Liver (tissue), 9 donors: ENCODE results near the gene SOX10. TPM values are rescaled to one million over a fixed set of nuclear protein-coding genes. Genes with fewer than 3 reads are reported as not detected.

Experiments used
- DNase-seq: peaks from one replicate; pipeline ENCODE4 v3.0.0-alpha.2; 2017; ENCODE audit warnings: low spot score
- H3K27ac ChIP-seq, 2 donors: one replicate each; pipeline ENCODE4 v1.7.0; 2013; ENCODE audit warnings: inconsistent platforms in 2 of 2, low read length in 2 of 2, control low read depth in 1 of 2, low read depth in 1 of 2, mild to moderate bottlenecking in 1 of 2
- H3K27me3 ChIP-seq, 4 donors: one replicate each; pipeline versions ENCODE4 v1.6.1 to v1.7.0; 2013; ENCODE audit warnings: low read length in 3 of 4, inconsistent platforms in 1 of 4, mild to moderate bottlenecking in 1 of 4, moderate library complexity in 1 of 4; ENCODE audit not compliant: control insufficient read depth in 4 of 4, insufficient read depth in 4 of 4
- H3K36me3 ChIP-seq, 4 donors: one replicate each; pipeline versions ENCODE4 v1.6.1 to v1.7.0; 2013; ENCODE audit warnings: low read length in 3 of 4, mild to moderate bottlenecking in 3 of 4, low read depth in 1 of 4, moderate library complexity in 1 of 4; ENCODE audit not compliant: control insufficient read depth in 4 of 4, insufficient read depth in 3 of 4
- H3K4me1 ChIP-seq, 4 donors: one replicate each; pipeline versions ENCODE4 v1.6.1 to v1.7.0; 2013; ENCODE audit warnings: low read length in 3 of 4, mild to moderate bottlenecking in 3 of 4, moderate library complexity in 1 of 4; ENCODE audit not compliant: control insufficient read depth in 4 of 4, insufficient read depth in 4 of 4
- H3K4me3 ChIP-seq, 3 donors: one replicate each; pipeline versions ENCODE4 v1.6.1 to v1.7.0; 2013; ENCODE audit warnings: low read length in 3 of 3, control low read depth in 1 of 3, low read depth in 1 of 3, mild to moderate bottlenecking in 1 of 3
- H3K9ac ChIP-seq, 2 donors: one replicate each; pipeline ENCODE4 v1.7.0; 2013; ENCODE audit warnings: low read length in 2 of 2, mild to moderate bottlenecking in 2 of 2, moderate library complexity in 2 of 2, control low read depth in 1 of 2, low read depth in 1 of 2
- H3K9me3 ChIP-seq, 4 donors: one replicate each; pipeline versions ENCODE4 v1.6.1 to v1.7.0; 2013; ENCODE audit warnings: low read length in 3 of 4; ENCODE audit not compliant: control insufficient read depth in 4 of 4
- EGR1 ChIP-seq, 2 donors: IDR thresholded peaks; 2 replicates each; pipeline ENCODE4 v1.6.1; 2016 to 2018; ENCODE audit warnings: antibody characterized with exemption in 2 of 2, low read depth in 2 of 2
- FOXA1 ChIP-seq: IDR thresholded peaks from 2 replicates; pipeline ENCODE4 v1.6.1; 2016; ENCODE audit warnings: antibody characterized with exemption
- FOXA2 ChIP-seq: IDR thresholded peaks from 2 replicates; pipeline ENCODE4 v1.6.1; 2016; ENCODE audit warnings: antibody characterized with exemption
- GABPA ChIP-seq, 2 donors: IDR thresholded peaks in 1 of 2; conservative IDR thresholded peaks in 1 of 2; 2 replicates each; pipeline ENCODE4 v1.6.1; 2016; ENCODE audit warnings: antibody characterized with exemption in 2 of 2, mild to moderate bottlenecking in 1 of 2, moderate library complexity in 1 of 2
- HNF4A ChIP-seq, 2 donors: conservative IDR thresholded peaks; 2 replicates each; pipeline ENCODE4 v1.6.1; 2016; ENCODE audit warnings: antibody characterized with exemption in 2 of 2, mild to moderate bottlenecking in 2 of 2
- HNF4G ChIP-seq: IDR thresholded peaks from 2 replicates; pipeline ENCODE4 v1.6.1; 2016; ENCODE audit warnings: antibody characterized with exemption
- JUND ChIP-seq, 2 donors: IDR thresholded peaks; 2 replicates each; pipeline ENCODE4 v1.6.1; 2016; ENCODE audit warnings: antibody characterized with exemption in 2 of 2
- RAD21 ChIP-seq, 2 donors: IDR thresholded peaks; 2 replicates each; pipeline ENCODE4 v1.6.1; 2016; ENCODE audit warnings: antibody characterized with exemption in 2 of 2, mild to moderate bottlenecking in 2 of 2
- RXRA ChIP-seq, 2 donors: IDR thresholded peaks; 2 replicates each; pipeline ENCODE4 v1.6.1; 2017 to 2018; ENCODE audit warnings: antibody characterized with exemption in 2 of 2, mild to moderate bottlenecking in 1 of 2
- SP1 ChIP-seq: IDR thresholded peaks from 2 replicates; pipeline ENCODE4 v1.6.1; 2018; ENCODE audit warnings: antibody characterized with exemption, mild to moderate bottlenecking
- TAF1 ChIP-seq: conservative IDR thresholded peaks from 2 replicates; pipeline ENCODE4 v1.6.1; 2016; ENCODE audit warnings: antibody characterized with exemption, mild to moderate bottlenecking
- YY1 ChIP-seq: IDR thresholded peaks from 2 replicates; pipeline ENCODE4 v1.6.1; 2016; ENCODE audit warnings: antibody characterized with exemption, mild to moderate bottlenecking
- WGBS: extraction: QIAGEN DNeasy Blood & Tissue Kit; methylation state at CpG from one replicate; pipeline ENCODE4 v1.1.7; 2013; 5-methylcytosine and 5-hydroxymethylcytosine counted together
- polyA plus RNA-seq, 2 donors: library from polyadenylated mRNA; stranded (reverse) in 1 of 2; unstranded in 1 of 2; fragments of 200-250 nt in 1 of 2; fragments of >200 nt in 1 of 2; fragmentation: Nextera tagmentation in 1 of 2; extraction: Ambion mirVana in 1 of 2; gene quantifications; one replicate each; pipeline versions ENCODE4 v1.2.1 to v1.2.3, GENCODE V29; 2013 to 2015
- total RNA-seq, 2 donors: library from RNA; depleted of rRNA; stranded (reverse); fragments of >200 nt; gene quantifications; one replicate each; pipeline ENCODE4 v1.2.3, GENCODE V29; 2014
- TF ChIP-seq, protein P1 (sequence below): IDR thresholded peaks from 2 replicates; pipeline ENCODE4 v1.6.1; 2016; ENCODE audit warnings: antibody characterized with exemption
- TF ChIP-seq, protein P2 (sequence below): IDR thresholded peaks from 2 replicates; pipeline ENCODE4 v1.6.1; 2016; ENCODE audit warnings: antibody characterized with exemption, mild to moderate bottlenecking
- TF ChIP-seq, protein P3 (sequence below): IDR thresholded peaks from 2 replicates; pipeline ENCODE4 v1.6.1; 2016; ENCODE audit warnings: antibody characterized with exemption
- TF ChIP-seq, protein P4 (sequence below): IDR thresholded peaks from 2 replicates; pipeline ENCODE4 v1.6.1; 2016; ENCODE audit warnings: antibody characterized with exemption
- TF ChIP-seq, protein P5 (sequence below): fragments of 150-350 bp; IDR thresholded peaks from 2 replicates; pipeline ENCODE4 v1.5.1; 2017; ENCODE audit warnings: improper control_type of control experiment, low read depth, low read length; ENCODE audit not compliant: missing input control
- donor health status: healthy.
- donor health status: healthy.
- donor health status: healthy.
- donor health status: healthy.
- donor health status: healthy.

SOX10 gene
- total and polyA plus RNA-seq, 4 donors, result 0.05 to 0.29 (median 0.07) TPM

DNA sequence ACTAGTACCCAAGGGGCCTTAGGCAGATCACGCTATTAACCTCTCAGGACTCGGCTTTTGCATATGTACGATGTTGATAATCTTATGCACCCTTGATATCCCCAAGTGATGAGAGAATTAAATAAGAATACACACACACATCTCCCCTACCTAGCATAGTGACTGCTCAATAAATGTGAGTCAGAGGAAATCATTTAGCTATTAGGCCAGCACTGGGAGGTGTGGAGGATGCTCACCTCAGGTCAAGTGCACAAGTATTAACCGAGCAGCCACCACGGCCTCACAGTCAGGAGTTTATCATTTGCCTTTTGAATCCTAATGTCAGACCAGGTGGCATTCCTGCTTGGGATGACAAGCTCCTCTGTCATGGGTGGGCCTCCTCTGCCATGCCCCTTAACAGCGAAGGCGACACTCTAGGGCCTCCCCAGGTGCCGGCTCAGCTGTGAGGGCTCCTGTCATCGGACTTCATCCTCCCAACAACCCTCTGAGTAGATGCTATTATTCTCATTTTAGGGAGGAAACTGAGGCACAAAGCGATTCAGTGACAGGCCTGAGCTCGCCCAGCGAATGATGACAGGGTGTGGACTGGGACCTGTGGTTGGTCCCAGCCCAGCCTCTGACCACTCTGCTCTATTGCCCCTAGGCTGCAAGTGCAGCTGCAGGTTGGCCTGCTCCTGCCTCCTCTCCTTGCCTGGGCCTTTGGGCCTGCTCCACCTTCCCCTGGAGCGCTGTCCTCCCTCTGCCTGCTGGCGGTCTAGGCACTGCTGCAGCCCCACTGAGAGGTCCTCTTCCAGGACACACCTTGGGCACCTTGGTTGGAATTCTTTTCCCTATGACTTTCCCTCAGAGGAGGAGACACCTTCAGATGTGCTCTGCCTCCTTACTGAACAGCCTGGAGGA, 5.0 kb upstream of the SOX10 start:
- Histone ChIP-seq H3K27ac (no peak overlapping the region), H3K9ac (no peak overlapping the region), H3K27me3 (no peaks in the 10 kb centered on the region), H3K36me3 (no peaks in the 10 kb centered on the region), H3K4me1 (no peaks in the 10 kb centered on the region), H3K9me3 (no peaks in the 10 kb centered on the region), H3K4me3 (no peak overlapping the region)
- TF ChIP-seq HNF4A (conservative IDR thresholded peaks at IDR 0.05), result no peak
- DNase-seq, result no peak
- 95% methylated on average over 14 of the region's 14 CpGs for WGBS

DNA sequence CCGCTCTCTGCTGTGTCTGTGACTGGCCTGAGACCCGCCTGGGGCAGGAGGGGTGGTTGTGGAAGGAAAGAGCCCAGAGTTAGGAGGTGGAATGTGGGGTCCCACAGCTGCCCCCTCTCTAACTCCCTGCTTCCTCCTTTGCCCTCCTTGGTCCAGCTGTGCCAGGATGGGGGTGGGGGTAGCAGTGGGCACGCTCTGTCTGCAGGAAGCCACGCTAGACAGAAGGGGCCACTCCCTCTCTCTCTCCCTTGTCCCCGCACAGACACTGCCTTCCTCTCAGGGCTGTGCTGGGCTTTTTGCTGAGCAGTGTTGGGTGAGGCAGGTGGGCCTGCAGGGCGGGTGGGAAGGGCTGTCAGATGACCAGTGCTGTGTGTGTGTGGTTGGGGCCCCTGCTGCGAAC, 2.0 kb upstream of the SOX10 start:
- TF ChIP-seq RAD21 (IDR thresholded peaks at IDR 0.05), result no peak
- TF ChIP-seq, protein P1, sequence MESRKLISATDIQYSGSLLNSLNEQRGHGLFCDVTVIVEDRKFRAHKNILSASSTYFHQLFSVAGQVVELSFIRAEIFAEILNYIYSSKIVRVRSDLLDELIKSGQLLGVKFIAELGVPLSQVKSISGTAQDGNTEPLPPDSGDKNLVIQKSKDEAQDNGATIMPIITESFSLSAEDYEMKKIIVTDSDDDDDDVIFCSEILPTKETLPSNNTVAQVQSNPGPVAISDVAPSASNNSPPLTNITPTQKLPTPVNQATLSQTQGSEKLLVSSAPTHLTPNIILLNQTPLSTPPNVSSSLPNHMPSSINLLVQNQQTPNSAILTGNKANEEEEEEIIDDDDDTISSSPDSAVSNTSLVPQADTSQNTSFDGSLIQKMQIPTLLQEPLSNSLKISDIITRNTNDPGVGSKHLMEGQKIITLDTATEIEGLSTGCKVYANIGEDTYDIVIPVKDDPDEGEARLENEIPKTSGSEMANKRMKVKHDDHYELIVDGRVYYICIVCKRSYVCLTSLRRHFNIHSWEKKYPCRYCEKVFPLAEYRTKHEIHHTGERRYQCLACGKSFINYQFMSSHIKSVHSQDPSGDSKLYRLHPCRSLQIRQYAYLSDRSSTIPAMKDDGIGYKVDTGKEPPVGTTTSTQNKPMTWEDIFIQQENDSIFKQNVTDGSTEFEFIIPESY, result no peak
- TF ChIP-seq, protein P2, sequence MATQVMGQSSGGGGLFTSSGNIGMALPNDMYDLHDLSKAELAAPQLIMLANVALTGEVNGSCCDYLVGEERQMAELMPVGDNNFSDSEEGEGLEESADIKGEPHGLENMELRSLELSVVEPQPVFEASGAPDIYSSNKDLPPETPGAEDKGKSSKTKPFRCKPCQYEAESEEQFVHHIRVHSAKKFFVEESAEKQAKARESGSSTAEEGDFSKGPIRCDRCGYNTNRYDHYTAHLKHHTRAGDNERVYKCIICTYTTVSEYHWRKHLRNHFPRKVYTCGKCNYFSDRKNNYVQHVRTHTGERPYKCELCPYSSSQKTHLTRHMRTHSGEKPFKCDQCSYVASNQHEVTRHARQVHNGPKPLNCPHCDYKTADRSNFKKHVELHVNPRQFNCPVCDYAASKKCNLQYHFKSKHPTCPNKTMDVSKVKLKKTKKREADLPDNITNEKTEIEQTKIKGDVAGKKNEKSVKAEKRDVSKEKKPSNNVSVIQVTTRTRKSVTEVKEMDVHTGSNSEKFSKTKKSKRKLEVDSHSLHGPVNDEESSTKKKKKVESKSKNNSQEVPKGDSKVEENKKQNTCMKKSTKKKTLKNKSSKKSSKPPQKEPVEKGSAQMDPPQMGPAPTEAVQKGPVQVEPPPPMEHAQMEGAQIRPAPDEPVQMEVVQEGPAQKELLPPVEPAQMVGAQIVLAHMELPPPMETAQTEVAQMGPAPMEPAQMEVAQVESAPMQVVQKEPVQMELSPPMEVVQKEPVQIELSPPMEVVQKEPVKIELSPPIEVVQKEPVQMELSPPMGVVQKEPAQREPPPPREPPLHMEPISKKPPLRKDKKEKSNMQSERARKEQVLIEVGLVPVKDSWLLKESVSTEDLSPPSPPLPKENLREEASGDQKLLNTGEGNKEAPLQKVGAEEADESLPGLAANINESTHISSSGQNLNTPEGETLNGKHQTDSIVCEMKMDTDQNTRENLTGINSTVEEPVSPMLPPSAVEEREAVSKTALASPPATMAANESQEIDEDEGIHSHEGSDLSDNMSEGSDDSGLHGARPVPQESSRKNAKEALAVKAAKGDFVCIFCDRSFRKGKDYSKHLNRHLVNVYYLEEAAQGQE, result no peak
- no peak for TF ChIP-seq SP1
- no peak for TF ChIP-seq EGR1 (IDR thresholded peaks at IDR 0.05; ENCODE audit: low read depth in 2 of 2)
- no peak for TF ChIP-seq FOXA2
- TF ChIP-seq TAF1, result no peak
- no peak for TF ChIP-seq JUND (IDR thresholded peaks at IDR 0.05)
- TF ChIP-seq HNF4G, result no peak
- TF ChIP-seq YY1, result no peak
- TF ChIP-seq, protein P3, sequence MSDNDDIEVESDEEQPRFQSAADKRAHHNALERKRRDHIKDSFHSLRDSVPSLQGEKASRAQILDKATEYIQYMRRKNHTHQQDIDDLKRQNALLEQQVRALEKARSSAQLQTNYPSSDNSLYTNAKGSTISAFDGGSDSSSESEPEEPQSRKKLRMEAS, result no peak
- TF ChIP-seq RXRA (IDR thresholded peaks at IDR 0.05), result no peak
- TF ChIP-seq GABPA (IDR thresholded peaks at IDR 0.05 in 1 of 2, conservative IDR thresholded peaks at IDR 0.05 in 1 of 2), result no peak
- TF ChIP-seq, protein P4, sequence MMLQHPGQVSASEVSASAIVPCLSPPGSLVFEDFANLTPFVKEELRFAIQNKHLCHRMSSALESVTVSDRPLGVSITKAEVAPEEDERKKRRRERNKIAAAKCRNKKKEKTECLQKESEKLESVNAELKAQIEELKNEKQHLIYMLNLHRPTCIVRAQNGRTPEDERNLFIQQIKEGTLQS, result no peak
- TF ChIP-seq, protein P5, sequence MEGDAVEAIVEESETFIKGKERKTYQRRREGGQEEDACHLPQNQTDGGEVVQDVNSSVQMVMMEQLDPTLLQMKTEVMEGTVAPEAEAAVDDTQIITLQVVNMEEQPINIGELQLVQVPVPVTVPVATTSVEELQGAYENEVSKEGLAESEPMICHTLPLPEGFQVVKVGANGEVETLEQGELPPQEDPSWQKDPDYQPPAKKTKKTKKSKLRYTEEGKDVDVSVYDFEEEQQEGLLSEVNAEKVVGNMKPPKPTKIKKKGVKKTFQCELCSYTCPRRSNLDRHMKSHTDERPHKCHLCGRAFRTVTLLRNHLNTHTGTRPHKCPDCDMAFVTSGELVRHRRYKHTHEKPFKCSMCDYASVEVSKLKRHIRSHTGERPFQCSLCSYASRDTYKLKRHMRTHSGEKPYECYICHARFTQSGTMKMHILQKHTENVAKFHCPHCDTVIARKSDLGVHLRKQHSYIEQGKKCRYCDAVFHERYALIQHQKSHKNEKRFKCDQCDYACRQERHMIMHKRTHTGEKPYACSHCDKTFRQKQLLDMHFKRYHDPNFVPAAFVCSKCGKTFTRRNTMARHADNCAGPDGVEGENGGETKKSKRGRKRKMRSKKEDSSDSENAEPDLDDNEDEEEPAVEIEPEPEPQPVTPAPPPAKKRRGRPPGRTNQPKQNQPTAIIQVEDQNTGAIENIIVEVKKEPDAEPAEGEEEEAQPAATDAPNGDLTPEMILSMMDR, result no peak
- TF ChIP-seq FOXA1, result no peak
- Histone ChIP-seq H3K27ac (no peak overlapping the region), H3K27me3 (no peaks in the 10 kb centered on the region), H3K4me3 (no peak overlapping the region), H3K36me3 (no peaks in the 10 kb centered on the region), H3K9ac (no peak overlapping the region), H3K9me3 (no peaks in the 10 kb centered on the region), H3K4me1 (peaks cover 3 to 16% (median 12%) of the 10 kb centered on the region in 4 donors)
- WGBS, result 92% methylated on average over 7 of the region's 7 CpGs
- DNase-seq, result no peak
